Measurements from ENCODE around the gene MIB1. TPM values are rescaled to one million over a fixed set of nuclear protein-coding genes. Genes with fewer than 3 reads are reported as not detected.

MIB1 gene
- total and polyA plus RNA-seq, 10 of the 15 experiments (the other 5 are each of a cell fraction or from before 2014, with no cell fraction given) = 2.3 to 27.5 (median 10.4) TPM

DNA sequence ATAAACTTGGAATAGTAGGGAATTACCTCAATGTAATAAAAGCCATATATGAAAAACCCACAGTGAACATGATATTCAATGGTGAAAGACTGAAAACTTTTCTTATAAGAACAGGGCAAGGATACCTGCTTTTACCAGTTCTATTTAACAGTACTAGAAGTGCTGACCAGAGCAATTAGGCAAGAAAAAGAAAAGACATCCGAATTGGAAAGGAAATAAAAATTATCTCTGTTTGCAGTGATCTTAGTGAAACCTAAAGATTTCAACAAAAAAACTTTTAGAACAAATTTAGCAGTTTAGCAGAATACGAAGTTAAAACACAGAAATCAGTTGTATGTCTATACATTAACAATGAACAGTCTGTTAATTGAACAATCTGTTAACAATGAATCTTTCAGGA, 69.1 kb downstream of the MIB1 start (continued):
- TF ChIP-seq, protein P1, sequence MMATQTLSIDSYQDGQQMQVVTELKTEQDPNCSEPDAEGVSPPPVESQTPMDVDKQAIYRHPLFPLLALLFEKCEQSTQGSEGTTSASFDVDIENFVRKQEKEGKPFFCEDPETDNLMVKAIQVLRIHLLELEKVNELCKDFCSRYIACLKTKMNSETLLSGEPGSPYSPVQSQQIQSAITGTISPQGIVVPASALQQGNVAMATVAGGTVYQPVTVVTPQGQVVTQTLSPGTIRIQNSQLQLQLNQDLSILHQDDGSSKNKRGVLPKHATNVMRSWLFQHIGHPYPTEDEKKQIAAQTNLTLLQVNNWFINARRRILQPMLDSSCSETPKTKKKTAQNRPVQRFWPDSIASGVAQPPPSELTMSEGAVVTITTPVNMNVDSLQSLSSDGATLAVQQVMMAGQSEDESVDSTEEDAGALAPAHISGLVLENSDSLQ (IDR thresholded peaks at IDR 0.05) = no peak
- TF ChIP-seq, protein P2, sequence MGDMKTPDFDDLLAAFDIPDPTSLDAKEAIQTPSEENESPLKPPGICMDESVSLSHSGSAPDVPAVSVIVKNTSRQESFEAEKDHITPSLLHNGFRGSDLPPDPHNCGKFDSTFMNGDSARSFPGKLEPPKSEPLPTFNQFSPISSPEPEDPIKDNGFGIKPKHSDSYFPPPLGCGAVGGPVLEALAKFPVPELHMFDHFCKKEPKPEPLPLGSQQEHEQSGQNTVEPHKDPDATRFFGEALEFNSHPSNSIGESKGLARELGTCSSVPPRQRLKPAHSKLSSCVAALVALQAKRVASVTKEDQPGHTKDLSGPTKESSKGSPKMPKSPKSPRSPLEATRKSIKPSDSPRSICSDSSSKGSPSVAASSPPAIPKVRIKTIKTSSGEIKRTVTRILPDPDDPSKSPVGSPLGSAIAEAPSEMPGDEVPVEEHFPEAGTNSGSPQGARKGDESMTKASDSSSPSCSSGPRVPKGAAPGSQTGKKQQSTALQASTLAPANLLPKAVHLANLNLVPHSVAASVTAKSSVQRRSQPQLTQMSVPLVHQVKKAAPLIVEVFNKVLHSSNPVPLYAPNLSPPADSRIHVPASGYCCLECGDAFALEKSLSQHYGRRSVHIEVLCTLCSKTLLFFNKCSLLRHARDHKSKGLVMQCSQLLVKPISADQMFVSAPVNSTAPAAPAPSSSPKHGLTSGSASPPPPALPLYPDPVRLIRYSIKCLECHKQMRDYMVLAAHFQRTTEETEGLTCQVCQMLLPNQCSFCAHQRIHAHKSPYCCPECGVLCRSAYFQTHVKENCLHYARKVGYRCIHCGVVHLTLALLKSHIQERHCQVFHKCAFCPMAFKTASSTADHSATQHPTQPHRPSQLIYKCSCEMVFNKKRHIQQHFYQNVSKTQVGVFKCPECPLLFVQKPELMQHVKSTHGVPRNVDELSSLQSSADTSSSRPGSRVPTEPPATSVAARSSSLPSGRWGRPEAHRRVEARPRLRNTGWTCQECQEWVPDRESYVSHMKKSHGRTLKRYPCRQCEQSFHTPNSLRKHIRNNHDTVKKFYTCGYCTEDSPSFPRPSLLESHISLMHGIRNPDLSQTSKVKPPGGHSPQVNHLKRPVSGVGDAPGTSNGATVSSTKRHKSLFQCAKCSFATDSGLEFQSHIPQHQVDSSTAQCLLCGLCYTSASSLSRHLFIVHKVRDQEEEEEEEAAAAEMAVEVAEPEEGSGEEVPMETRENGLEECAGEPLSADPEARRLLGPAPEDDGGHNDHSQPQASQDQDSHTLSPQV (IDR thresholded peaks at IDR 0.05) = no peak
- TF ChIP-seq HDGF (IDR thresholded peaks at IDR 0.05) = no peak

DNA sequence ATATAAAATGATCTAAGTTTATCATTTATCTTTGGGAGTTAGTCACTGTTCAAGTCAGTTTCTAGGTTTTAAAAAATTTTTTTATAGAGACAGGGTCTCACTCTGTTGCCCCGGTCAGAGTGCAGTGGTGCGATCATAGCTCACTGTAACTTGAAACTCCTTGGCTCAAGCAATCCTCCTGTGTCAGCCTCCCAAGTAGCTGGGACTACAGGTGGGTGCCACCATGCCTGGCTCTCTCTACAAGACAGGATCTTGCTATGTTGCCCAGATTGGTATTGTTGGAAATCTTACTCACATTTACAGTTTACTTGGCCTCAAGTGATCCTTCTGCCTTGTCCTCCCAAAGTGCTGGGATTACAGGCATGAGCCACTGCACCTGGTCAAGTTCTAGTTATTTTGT, 74.5 kb downstream of the MIB1 start:
- CTCF ChIA-PET = interaction anchor here (1.2 kb wide), 1 partner anchor 47 kb away, joined by 3 read pairs; no protein-coding TSS in a partner anchor
- TF ChIP-seq, protein P3, sequence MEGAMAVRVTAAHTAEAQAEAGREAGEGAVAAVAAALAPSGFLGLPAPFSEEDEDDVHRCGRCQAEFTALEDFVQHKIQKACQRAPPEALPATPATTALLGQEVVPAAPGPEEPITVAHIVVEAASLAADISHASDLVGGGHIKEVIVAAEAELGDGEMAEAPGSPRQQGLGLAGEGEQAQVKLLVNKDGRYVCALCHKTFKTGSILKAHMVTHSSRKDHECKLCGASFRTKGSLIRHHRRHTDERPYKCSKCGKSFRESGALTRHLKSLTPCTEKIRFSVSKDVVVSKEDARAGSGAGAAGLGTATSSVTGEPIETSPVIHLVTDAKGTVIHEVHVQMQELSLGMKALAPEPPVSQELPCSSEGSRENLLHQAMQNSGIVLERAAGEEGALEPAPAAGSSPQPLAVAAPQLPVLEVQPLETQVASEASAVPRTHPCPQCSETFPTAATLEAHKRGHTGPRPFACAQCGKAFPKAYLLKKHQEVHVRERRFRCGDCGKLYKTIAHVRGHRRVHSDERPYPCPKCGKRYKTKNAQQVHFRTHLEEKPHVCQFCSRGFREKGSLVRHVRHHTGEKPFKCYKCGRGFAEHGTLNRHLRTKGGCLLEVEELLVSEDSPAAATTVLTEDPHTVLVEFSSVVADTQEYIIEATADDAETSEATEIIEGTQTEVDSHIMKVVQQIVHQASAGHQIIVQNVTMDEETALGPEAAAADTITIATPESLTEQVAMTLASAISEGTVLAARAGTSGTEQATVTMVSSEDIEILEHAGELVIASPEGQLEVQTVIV (IDR thresholded peaks at IDR 0.05; ENCODE audit: borderline replicate concordance, partially characterized antibody) = no peak
- no peak for TF ChIP-seq RFX5 (IDR thresholded peaks at IDR 0.05; ENCODE audit: low read depth, low read length)
- no peak for TF ChIP-seq CBX3 (IDR thresholded peaks at IDR 0.05; ENCODE audit: borderline replicate concordance, low read depth)
- TF ChIP-seq CHD2 (IDR thresholded peaks at IDR 0.05; ENCODE audit: borderline replicate concordance, low read depth, low read length) = no peak
- TF ChIP-seq GABPA (IDR thresholded peaks at IDR 0.05; ENCODE audit: low read depth) = no peak
- TF ChIP-seq RUNX3 (IDR thresholded peaks at IDR 0.05; ENCODE audit: low read length) = no peak
- no peak for TF ChIP-seq LARP7 (IDR thresholded peaks at IDR 0.05)
- no peak for TF ChIP-seq BMI1 (IDR thresholded peaks at IDR 0.05; ENCODE audit: borderline replicate concordance)
- TF ChIP-seq, protein P4, sequence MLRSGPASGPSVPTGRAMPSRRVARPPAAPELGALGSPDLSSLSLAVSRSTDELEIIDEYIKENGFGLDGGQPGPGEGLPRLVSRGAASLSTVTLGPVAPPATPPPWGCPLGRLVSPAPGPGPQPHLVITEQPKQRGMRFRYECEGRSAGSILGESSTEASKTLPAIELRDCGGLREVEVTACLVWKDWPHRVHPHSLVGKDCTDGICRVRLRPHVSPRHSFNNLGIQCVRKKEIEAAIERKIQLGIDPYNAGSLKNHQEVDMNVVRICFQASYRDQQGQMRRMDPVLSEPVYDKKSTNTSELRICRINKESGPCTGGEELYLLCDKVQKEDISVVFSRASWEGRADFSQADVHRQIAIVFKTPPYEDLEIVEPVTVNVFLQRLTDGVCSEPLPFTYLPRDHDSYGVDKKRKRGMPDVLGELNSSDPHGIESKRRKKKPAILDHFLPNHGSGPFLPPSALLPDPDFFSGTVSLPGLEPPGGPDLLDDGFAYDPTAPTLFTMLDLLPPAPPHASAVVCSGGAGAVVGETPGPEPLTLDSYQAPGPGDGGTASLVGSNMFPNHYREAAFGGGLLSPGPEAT (IDR thresholded peaks at IDR 0.05; ENCODE audit: low read depth) = no peak
- no peak for TF ChIP-seq YY1 (IDR thresholded peaks at IDR 0.05; ENCODE audit: low read depth, low read length)

More for the DNA sequence above, 74.5 kb downstream of the MIB1 start:
- BruUV-seq (replicated peaks) = no TSS peak
- peaks cover 1 to 10% of the 10 kb centered on the region in 2 experiments; a peak in 2 of 4 replicates for H3K36me3 ChIP-seq (ENCODE audit: control insufficient read depth in 2 of 2, insufficient read depth in 2 of 2, low read length in 1 of 2)
- ChIA-PET SMC1A (ENCODE audit: uncharacterized antibody, unreplicated experiment) (interaction anchor here (0.7 to 1.1 kb wide), 2 partner anchors 28 to 188 kb away, joined by 3 read pairs; no protein-coding TSS in a partner anchor), RAD21 (ENCODE audit: unreplicated experiment) (no interaction called here), POLR2A (no interaction called here)
- H3K4me2 ChIP-seq (ENCODE audit: control insufficient read depth, insufficient read depth) = no peak overlapping the region
- no peak overlapping the region for H3K4me3 ChIP-seq
- no peaks in the 10 kb centered on the region for H3K79me2 ChIP-seq (ENCODE audit: control insufficient read depth, insufficient read depth, low read length)
- ATAC-seq (no peak), DNase-seq (ENCODE audit: low read depth, low spot score) (no peak), FAIRE-seq (no peak)
- no peaks in the 10 kb centered on the region; the same call in 2 of the 3 replicates for H3K9me3 ChIP-seq (replicated peaks; ENCODE audit: control insufficient read depth, insufficient read depth, low read length)
- no peaks in the 10 kb centered on the region for H3K4me1 ChIP-seq (ENCODE audit: control insufficient read depth, insufficient read depth, low read length)
- in situ Hi-C loops (cut with MboI) = no loop called here
- WGBS (ENCODE audit: insufficient coverage, insufficient replicate concordance, low lambda C conversion rate, missing lambda C conversion rate) = 97% methylated on average over 2 of the region's 2 CpGs
- H3K9ac ChIP-seq (ENCODE audit: control insufficient read depth, insufficient read depth, low read length) = no peak overlapping the region
- no peaks in the 10 kb centered on the region for H3K27me3 ChIP-seq (replicated peaks in 1 of 2; ENCODE audit: control insufficient read depth in 2 of 2, insufficient read depth in 2 of 2, low read length in 1 of 2)
- H2AFZ ChIP-seq (ENCODE audit: control insufficient read depth, low read depth, low read length) = no peak overlapping the region
- no peaks in the 10 kb centered on the region for H4K20me1 ChIP-seq (ENCODE audit: control insufficient read depth, insufficient read depth)
- intact Hi-C loops (cut with micrococcal nuclease; ENCODE audit: unreplicated experiment) = no loop called here
- no peak overlapping the region for H3K27ac ChIP-seq (ENCODE audit: control insufficient read depth, insufficient read depth)
